Choroid plexus epithelial cell (primary cell): ENCODE measurements around the gene AIMP2.
"Not testable (repeated sequence)": the region's sequence is repeated elsewhere in the genome, so short reads cannot be mapped to it uniquely, and the experiment has no call there.

Experiments
- DNase-seq: peaks from one replicate; pipeline ENCODE4 v3.0.0-alpha.2; 2010; ENCODE audit warnings: low read depth
- H3K4me3 ChIP-seq: 2 replicates; pipeline ENCODE4 v1.5.1; 2011; ENCODE audit warnings: low read depth, mild to moderate bottlenecking, control low read depth, low read length, moderate library complexity
- CTCF ChIP-seq: conservative IDR thresholded peaks from 2 replicates; pipeline ENCODE4 v1.5.1; 2011; ENCODE audit warnings: low read depth, mild to moderate bottlenecking, control low read depth, inconsistent platforms, low read length, moderate library complexity

AIMP2 gene

GRCh38 chr7:6031567-6031966 is 22.5 kb downstream of the AIMP2 start:
- H3K4me3 ChIP-seq = no peak overlapping the region
- no peak for DNase-seq
- no peak for TF ChIP-seq CTCF

GRCh38 chr7:6032167-6032566 is 23.1 kb downstream of the AIMP2 start:
- no peak overlapping the region for H3K4me3 ChIP-seq
- no peak for TF ChIP-seq CTCF
- DNase-seq = no peak

- TF ChIP-seq CTCF = no peak
- no peak for DNase-seq
Measured at GRCh38 chr7:6032641-6033040, 23.6 kb downstream of the AIMP2 start.

GRCh38 chr7:6035165-6035564 is 26.1 kb downstream of the AIMP2 start:
- no peak for DNase-seq

More at GRCh38 chr7:6032641-6033040, 23.6 kb downstream of the AIMP2 start:
- H3K4me3 ChIP-seq = no peak overlapping the region

DNA sequence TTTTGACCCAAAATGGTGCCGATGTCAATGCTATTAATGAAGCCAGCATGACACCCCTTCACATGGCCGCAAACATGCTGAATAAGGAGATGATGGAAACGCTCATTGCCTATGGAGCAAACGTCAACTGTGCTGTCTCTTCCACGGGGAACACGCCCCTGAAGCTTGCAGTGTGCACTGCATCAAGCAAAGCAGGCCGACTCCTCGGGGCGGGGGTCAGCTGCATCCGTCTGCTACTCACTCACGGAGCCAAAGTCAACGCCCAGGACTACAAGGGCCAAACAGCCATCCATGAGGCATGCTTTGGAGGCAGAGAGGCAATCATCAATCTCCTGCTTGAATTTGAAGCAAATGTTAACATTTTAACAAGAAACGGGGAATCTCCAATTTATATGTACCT is 26.6 kb downstream of the AIMP2 start:
- no peak for DNase-seq
- no peak overlapping the region for H3K4me3 ChIP-seq
- no peak for TF ChIP-seq CTCF

More at GRCh38 chr7:6035165-6035564, 26.1 kb downstream of the AIMP2 start:
- no peak overlapping the region for H3K4me3 ChIP-seq
- no peak for TF ChIP-seq CTCF

GRCh38 chr7:6049780-6050179 is 40.7 kb downstream of the AIMP2 start:
- no peak for DNase-seq
- no peak for TF ChIP-seq CTCF
- H3K4me3 ChIP-seq = no peak overlapping the region

DNA sequence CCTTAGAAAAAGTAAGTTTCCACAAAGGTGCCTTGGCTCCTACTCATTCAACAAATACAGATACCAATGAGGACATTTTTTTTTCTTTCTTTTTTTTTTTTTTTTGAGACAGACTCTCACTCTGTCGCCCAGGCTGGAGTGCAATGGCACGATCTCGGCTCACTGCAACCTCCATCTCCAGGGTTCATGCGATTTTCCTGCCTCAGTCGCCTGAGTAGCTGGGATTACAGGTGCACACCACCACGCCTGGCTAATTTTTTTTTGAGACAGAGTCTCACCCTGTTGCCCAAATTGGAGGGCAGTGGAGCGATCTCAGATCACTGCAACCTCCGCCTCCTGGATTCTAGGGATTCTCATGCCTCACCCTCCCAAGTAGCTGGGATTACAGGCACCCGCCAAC is 42.1 kb downstream of the AIMP2 start:
- H3K4me3 ChIP-seq, DNase-seq: not testable (repeated sequence)

DNA sequence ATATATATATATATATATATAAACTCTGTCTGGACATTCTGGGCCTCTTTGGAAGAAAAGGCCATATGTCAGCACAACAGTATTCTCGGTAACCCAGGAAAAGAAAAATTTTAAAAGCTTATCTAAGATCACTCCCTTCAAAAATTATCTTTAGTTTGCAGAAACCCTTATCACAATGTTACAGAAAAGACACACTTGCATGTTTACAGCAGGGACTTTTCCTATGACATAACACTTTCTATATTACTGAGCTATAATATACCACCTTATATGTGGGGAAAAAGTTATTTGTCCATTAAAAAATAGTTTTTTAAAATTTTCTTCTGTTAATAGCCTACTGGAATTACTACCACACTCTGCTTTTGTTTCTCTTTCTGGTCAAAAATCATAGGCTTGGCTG is 47.5 kb downstream of the AIMP2 start:
- DNase-seq = no peak
- TF ChIP-seq CTCF = no peak
- H3K4me3 ChIP-seq = no peak overlapping the region
